Measurements from ENCODE around the gene ZNF428. TPM values are rescaled to one million over a fixed set of nuclear protein-coding genes. Genes with fewer than 3 reads are reported as not detected.

The ZNF428 gene
- total RNA-seq, 2 experiments from 2014 or later: 28.5 to 98.1 TPM

DNA sequence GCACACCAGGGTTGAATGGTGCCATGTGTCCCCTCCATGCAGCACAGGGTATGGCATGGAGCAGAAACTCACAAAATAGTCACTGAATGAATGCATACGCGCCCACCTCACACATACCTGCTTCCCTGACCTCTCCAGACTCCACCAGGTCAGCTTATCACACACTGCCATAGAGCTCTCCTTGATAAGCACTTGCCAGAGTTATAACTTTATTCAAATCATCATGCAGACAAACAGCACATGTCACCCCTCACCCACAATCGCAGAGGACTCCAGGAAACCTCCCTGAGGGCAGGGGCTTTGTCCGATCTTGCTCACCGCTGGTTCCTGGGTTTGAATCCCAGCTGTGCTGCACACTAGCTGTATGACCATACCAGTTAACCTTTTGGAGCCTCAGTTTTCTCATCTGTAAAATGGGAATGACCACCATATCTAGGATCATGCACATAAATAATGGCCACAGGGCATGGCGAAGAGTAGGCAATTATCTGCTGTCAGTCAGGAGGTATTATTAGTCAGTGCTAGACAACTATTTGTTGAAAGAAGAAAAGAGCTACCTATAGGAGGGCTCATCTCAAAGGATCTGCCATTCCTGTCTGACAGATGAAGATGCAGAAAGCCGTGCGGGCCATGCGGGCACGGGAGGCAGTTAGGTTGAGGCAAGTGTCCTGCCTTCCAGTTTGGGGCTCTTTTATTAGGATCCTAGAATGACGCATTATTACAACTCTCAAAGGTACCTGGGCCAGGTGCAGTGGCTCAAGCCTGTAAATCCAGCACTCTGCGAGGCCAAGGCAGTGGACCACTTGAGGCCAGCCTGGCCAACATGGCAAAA is 58.1 kb downstream of the ZNF428 start:
- no peaks in the 10 kb centered on the region for H3K79me2 ChIP-seq (ENCODE audit: insufficient read depth, low read depth, low read length)
- BruUV-seq (replicated peaks): no TSS peak
- POLR2A ChIA-PET: interaction anchor here (0.8 kb wide), 1 partner anchor 234 kb away, joined by 3 read pairs; no protein-coding TSS in a partner anchor
- H3K4me1 ChIP-seq (ENCODE audit: insufficient read depth, low read length, poor library complexity, severe bottlenecking): peaks cover 8% of the 10 kb centered on the region
- H2AFZ ChIP-seq (ENCODE audit: low read length): no peak overlapping the region
- peaks cover 49% of the 10 kb centered on the region for H3K36me3 ChIP-seq (ENCODE audit: insufficient read depth, low read length)
- intact Hi-C loops (cut with micrococcal nuclease; ENCODE audit: unreplicated experiment): no loop called here
- TF ChIP-seq, protein P1, sequence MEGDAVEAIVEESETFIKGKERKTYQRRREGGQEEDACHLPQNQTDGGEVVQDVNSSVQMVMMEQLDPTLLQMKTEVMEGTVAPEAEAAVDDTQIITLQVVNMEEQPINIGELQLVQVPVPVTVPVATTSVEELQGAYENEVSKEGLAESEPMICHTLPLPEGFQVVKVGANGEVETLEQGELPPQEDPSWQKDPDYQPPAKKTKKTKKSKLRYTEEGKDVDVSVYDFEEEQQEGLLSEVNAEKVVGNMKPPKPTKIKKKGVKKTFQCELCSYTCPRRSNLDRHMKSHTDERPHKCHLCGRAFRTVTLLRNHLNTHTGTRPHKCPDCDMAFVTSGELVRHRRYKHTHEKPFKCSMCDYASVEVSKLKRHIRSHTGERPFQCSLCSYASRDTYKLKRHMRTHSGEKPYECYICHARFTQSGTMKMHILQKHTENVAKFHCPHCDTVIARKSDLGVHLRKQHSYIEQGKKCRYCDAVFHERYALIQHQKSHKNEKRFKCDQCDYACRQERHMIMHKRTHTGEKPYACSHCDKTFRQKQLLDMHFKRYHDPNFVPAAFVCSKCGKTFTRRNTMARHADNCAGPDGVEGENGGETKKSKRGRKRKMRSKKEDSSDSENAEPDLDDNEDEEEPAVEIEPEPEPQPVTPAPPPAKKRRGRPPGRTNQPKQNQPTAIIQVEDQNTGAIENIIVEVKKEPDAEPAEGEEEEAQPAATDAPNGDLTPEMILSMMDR (conservative IDR thresholded peaks at IDR 0.05; ENCODE audit: low read length): no peak
- no peak for TF ChIP-seq EZH2phosphoT487 (IDR thresholded peaks at IDR 0.05; ENCODE audit: borderline replicate concordance, low read depth, low read length)
- no peak for DNase-seq (ENCODE audit: low spot score)
- CTCF ChIA-PET (ENCODE audit: unreplicated experiment): interaction anchor here (1.1 kb wide), 1 partner anchor 26 kb away, joined by 3 read pairs; no protein-coding TSS in a partner anchor
- no peak overlapping the region for H3K4me3 ChIP-seq (ENCODE audit: low read depth, low read length, poor library complexity, severe bottlenecking)
- H3K4me2 ChIP-seq (ENCODE audit: low read length): no peak overlapping the region
- no peaks in the 10 kb centered on the region for H4K20me1 ChIP-seq (ENCODE audit: insufficient read depth, low read length)
- H3K27ac ChIP-seq (ENCODE audit: low read depth, low read length, poor library complexity, severe bottlenecking): no peak overlapping the region
- no peaks in the 10 kb centered on the region for H3K9me3 ChIP-seq (ENCODE audit: low read length)
- no peaks in the 10 kb centered on the region for H3K9me2 ChIP-seq (ENCODE audit: insufficient read depth, low read length)

DNA sequence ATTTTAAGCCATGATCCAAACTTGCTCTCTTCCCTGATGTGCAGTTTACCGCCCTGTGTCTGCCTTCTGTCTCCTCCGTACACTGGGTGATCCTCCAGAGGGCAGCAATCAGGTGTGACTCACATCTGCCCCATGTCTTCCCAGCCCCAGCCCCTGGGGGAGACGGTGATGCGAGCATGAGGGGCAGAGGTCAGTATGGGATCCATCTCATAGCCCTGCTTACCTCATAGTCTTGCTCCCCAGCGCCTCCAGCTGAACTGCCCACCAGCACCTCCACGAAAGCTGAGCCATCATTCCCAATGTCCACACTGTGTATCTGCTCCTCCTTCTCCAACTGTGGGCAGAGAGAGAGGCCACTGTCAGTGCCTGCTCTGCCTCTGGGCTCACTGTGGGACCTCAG is 58.7 kb downstream of the ZNF428 start:
- TF ChIP-seq EZH2phosphoT487 (IDR thresholded peaks at IDR 0.05; ENCODE audit: borderline replicate concordance, low read depth, low read length): no peak
- TF ChIP-seq, protein P1 (conservative IDR thresholded peaks at IDR 0.05; ENCODE audit: low read length): no peak
- H2AFZ ChIP-seq (ENCODE audit: low read length): no peak overlapping the region
- H3K4me2 ChIP-seq (ENCODE audit: low read length): no peak overlapping the region
- H3K9me3 ChIP-seq (ENCODE audit: low read length): no peaks in the 10 kb centered on the region
- H3K4me3 ChIP-seq (ENCODE audit: low read depth, low read length, poor library complexity, severe bottlenecking): no peak overlapping the region
- peaks cover 8% of the 10 kb centered on the region for H3K4me1 ChIP-seq (ENCODE audit: insufficient read depth, low read length, poor library complexity, severe bottlenecking)
- BruUV-seq (replicated peaks): no TSS peak
- no peaks in the 10 kb centered on the region for H3K9me2 ChIP-seq (ENCODE audit: insufficient read depth, low read length)
- H3K79me2 ChIP-seq (ENCODE audit: insufficient read depth, low read depth, low read length): no peaks in the 10 kb centered on the region
- no peaks in the 10 kb centered on the region for H4K20me1 ChIP-seq (ENCODE audit: insufficient read depth, low read length)
- ChIA-PET POLR2A (interaction anchor here (0.7 to 0.8 kb wide), 2 partner anchors 80 to 235 kb away, joined by 3 read pairs; no protein-coding TSS in a partner anchor), CTCF (ENCODE audit: unreplicated experiment) (interaction anchor here (1.1 kb wide), 1 partner anchor 25 kb away, joined by 3 read pairs; no protein-coding TSS in a partner anchor)
- intact Hi-C loops (cut with micrococcal nuclease; ENCODE audit: unreplicated experiment): no loop called here
- no peak overlapping the region for H3K27ac ChIP-seq (ENCODE audit: low read depth, low read length, poor library complexity, severe bottlenecking)
- H3K36me3 ChIP-seq (ENCODE audit: insufficient read depth, low read length): peaks cover 53% of the 10 kb centered on the region
- DNase-seq (ENCODE audit: low spot score): no peak

Small RNA genes within 50 kb of the gene (small RNA-seq; reads per million reads assigned to genes)
- gene RN7SL368P: not detected

Other genes starting within 250 kb of the ZNF428 start
- not detected in 2 replicates for gene TEX101, start 204.7 kb downstream of the ZNF428 start, total RNA-seq (2014; rRNA removed; shearing (Covaris generic))
- not detected in 2 replicates for gene TEX101, start 204.7 kb downstream of the ZNF428 start, total RNA-seq (2022)
- gene LYPD3, start 154.0 kb downstream of the ZNF428 start, total RNA-seq (2014; rRNA removed; shearing (Covaris generic)): not detected in 2 replicates
- gene LYPD3, start 154.0 kb downstream of the ZNF428 start, total RNA-seq (2022): 0.42 TPM in 1 of 2 replicates, not detected in the other
- 12.9 and 20.6 TPM in 2 replicates for gene PHLDB3, start 114.9 kb downstream of the ZNF428 start, total RNA-seq (2014; rRNA removed; shearing (Covaris generic))
- gene PHLDB3, start 114.9 kb downstream of the ZNF428 start, total RNA-seq (2022): 6.0 and 9.9 TPM in 2 replicates
- gene ETHE1, start 92.4 kb downstream of the ZNF428 start, total RNA-seq (2014; rRNA removed; shearing (Covaris generic)): 1.7 and 5.7 TPM in 2 replicates
- 6.2 and 6.4 TPM in 2 replicates for gene ETHE1, start 92.4 kb downstream of the ZNF428 start, total RNA-seq (2022)
- gene ZNF575, start 86.4 kb downstream of the ZNF428 start, total RNA-seq (2014; rRNA removed; shearing (Covaris generic)): not detected in 2 replicates
- 2.0 and 2.7 TPM in 2 replicates for gene ZNF575, start 86.4 kb downstream of the ZNF428 start, total RNA-seq (2022)
- 28.7 and 35.9 TPM in 2 replicates for gene XRCC1, start 44.1 kb downstream of the ZNF428 start, total RNA-seq (2014; rRNA removed; shearing (Covaris generic))
- gene XRCC1, start 44.1 kb downstream of the ZNF428 start, total RNA-seq (2022): 27.2 and 33.7 TPM in 2 replicates
- gene PINLYP, start 43.8 kb downstream of the ZNF428 start, total RNA-seq (2014; rRNA removed; shearing (Covaris generic)): 4.9 and 11.5 TPM in 2 replicates
- 0.40 and 0.81 TPM in 2 replicates for gene PINLYP, start 43.8 kb downstream of the ZNF428 start, total RNA-seq (2022)
- gene IRGQ, start 23.5 kb downstream of the ZNF428 start, total RNA-seq (2014; rRNA removed; shearing (Covaris generic)): 6.4 and 23.0 TPM in 2 replicates
- 15.1 and 15.3 TPM in 2 replicates for gene IRGQ, start 23.5 kb downstream of the ZNF428 start, total RNA-seq (2022)
- 11.6 and 20.2 TPM in 2 replicates for gene ZNF576, start 23.0 kb downstream of the ZNF428 start, total RNA-seq (2014; rRNA removed; shearing (Covaris generic))
- 14.5 and 17.8 TPM in 2 replicates for gene ZNF576, start 23.0 kb downstream of the ZNF428 start, total RNA-seq (2022)
- 0.36 and 0.73 TPM in 2 replicates for gene SRRM5, start 7.5 kb downstream of the ZNF428 start, total RNA-seq (2014; rRNA removed; shearing (Covaris generic))
- 0.61 and 0.85 TPM in 2 replicates for gene SRRM5, start 7.5 kb downstream of the ZNF428 start, total RNA-seq (2022)
- gene CADM4, start 20.2 kb upstream of the ZNF428 start, total RNA-seq (2014; rRNA removed; shearing (Covaris generic)): 0.05 TPM in 1 of 2 replicates, not detected in the other
- not detected in 2 replicates for gene CADM4, start 20.2 kb upstream of the ZNF428 start, total RNA-seq (2022)
- gene PLAUR, start 50.5 kb upstream of the ZNF428 start, total RNA-seq (2014; rRNA removed; shearing (Covaris generic)): 0.41 TPM in 1 of 2 replicates, not detected in the other
- 0.57 and 0.76 TPM in 2 replicates for gene PLAUR, start 50.5 kb upstream of the ZNF428 start, total RNA-seq (2022)
- gene IRGC, start 96.4 kb upstream of the ZNF428 start, total RNA-seq (2014; rRNA removed; shearing (Covaris generic)): not detected in 2 replicates
- gene IRGC, start 96.4 kb upstream of the ZNF428 start, total RNA-seq (2022): not detected in 2 replicates
- 49.1 and 65.6 TPM in 2 replicates for gene SMG9, start 135.3 kb upstream of the ZNF428 start, total RNA-seq (2014; rRNA removed; shearing (Covaris generic))
- 75.5 and 83.1 TPM in 2 replicates for gene SMG9, start 135.3 kb upstream of the ZNF428 start, total RNA-seq (2022)
- 31.3 and 39.7 TPM in 2 replicates for gene KCNN4, start 161.3 kb upstream of the ZNF428 start, total RNA-seq (2014; rRNA removed; shearing (Covaris generic))
- 39.3 and 40.0 TPM in 2 replicates for gene KCNN4, start 161.3 kb upstream of the ZNF428 start, total RNA-seq (2022)
- gene LYPD5, start 182.8 kb upstream of the ZNF428 start, total RNA-seq (2014; rRNA removed; shearing (Covaris generic)): not detected in 2 replicates
- gene LYPD5, start 182.8 kb upstream of the ZNF428 start, total RNA-seq (2022): not detected in 2 replicates
- 4.3 and 4.8 TPM in 2 replicates for gene ZNF283, start 207.7 kb upstream of the ZNF428 start, total RNA-seq (2014; rRNA removed; shearing (Covaris generic))
- 1.9 and 2.8 TPM in 2 replicates for gene ZNF283, start 207.7 kb upstream of the ZNF428 start, total RNA-seq (2022)